Heart right ventricle (tissue), 16 donors: Measurements from ENCODE around the gene ZNF391. TPM values are rescaled to one million over a fixed set of nuclear protein-coding genes. Genes with fewer than 3 reads are reported as not detected.

Experiments
- ATAC-seq, 8 donors: fragments of 200-7000 bp; cut with Tn5 transposase; one replicate each; pipeline ENCODE4 v1.9.1; 2020; ENCODE audit warnings: mild to moderate bottlenecking in 8 of 8, moderate library complexity in 8 of 8, moderate number of reproducible peaks in 1 of 8
- DNase-seq, 2 donors: peaks; one replicate each; pipeline ENCODE4 v3.0.0-alpha.2; 2020
- H3K27ac ChIP-seq, 10 donors: fragments of 200-600 bp; sonication (generic) in 2 of 10; one replicate each; pipeline versions ENCODE4 v1.5.0 to v1.8.0; 2020 to 2022; ENCODE audit warnings: mild to moderate bottlenecking in 3 of 10
- H3K27me3 ChIP-seq, 7 donors: fragments of 200-600 bp; one replicate each; pipeline ENCODE4 v1.8.0; 2021 to 2022; ENCODE audit warnings: mild to moderate bottlenecking in 2 of 7
- H3K36me3 ChIP-seq, 9 donors: fragments of 200-600 bp; sonication (generic) in 1 of 9; one replicate each; pipeline versions ENCODE4 v1.5.0 to v1.8.0; 2020 to 2022; ENCODE audit warnings: mild to moderate bottlenecking in 2 of 9
- H3K4me1 ChIP-seq, 9 donors: fragments of 200-600 bp; sonication (generic) in 1 of 9; one replicate each; pipeline versions ENCODE4 v1.5.0 to v1.8.0; 2020 to 2022; ENCODE audit warnings: mild to moderate bottlenecking in 4 of 9
- H3K4me3 ChIP-seq, 10 donors: fragments of 200-600 bp; sonication (generic) in 2 of 10; one replicate each; pipeline versions ENCODE4 v1.5.0 to v1.8.0; 2020 to 2022; ENCODE audit warnings: mild to moderate bottlenecking in 7 of 10, moderate library complexity in 2 of 10
- H3K9me3 ChIP-seq, 11 donors: fragments of 200-600 bp in 10 of 11; sonication (generic) in 2 of 11; one replicate each; pipeline versions ENCODE4 v1.5.0 to v1.8.0; 2013 to 2022; ENCODE audit warnings: mild to moderate bottlenecking in 2 of 11, control low read depth in 1 of 11, moderate library complexity in 1 of 11
- CTCF ChIP-seq, 9 donors: fragments of 200-600 bp; sonication (generic) in 2 of 9; IDR thresholded peaks; one replicate each; pipeline versions ENCODE4 v1.5.0 to v1.8.0; 2021 to 2022; ENCODE audit warnings: antibody characterized with exemption in 9 of 9, mild to moderate bottlenecking in 5 of 9, moderate library complexity in 1 of 9
- WGBS, 2 donors: extraction: QIAGEN DNeasy Blood & Tissue Kit; methylation state at CpG; one replicate each; pipeline ENCODE4 v1.1.7; 2013; ENCODE audit warnings: inconsistent platforms in 1 of 2; 5-methylcytosine and 5-hydroxymethylcytosine counted together
- intact Hi-C, 10 donors: fragments of 100-400 bp; cut with DNase I; formaldehyde crosslinking; loops; one replicate each; pipeline versions ENCODE4 v1.11.1 to v1.14.2; 2022
- polyA plus RNA-seq, 2 donors: library from polyadenylated mRNA; stranded (reverse); fragments of 200-250 nt; gene quantifications; one replicate each; pipeline ENCODE4 v1.2.3, GENCODE V29; 2013
- total RNA-seq, 10 donors: library from RNA; stranded (reverse); fragmentation: NEBNext Ultra II Directional in 3 of 10; extraction: Animal tissue kit (Norgen Biotek cat#: 25700) in 3 of 10; gene quantifications; one replicate each; pipeline versions ENCODE4 v1.2.1 to v1.2.4, GENCODE V29; 2021 to 2023
- donor health status: Arrhythmogenic right ventricular cardiomyopathy.
- donor health status: ischemic (EF 13 %, LVEDD 7.1; RV severe dilation, severe dysfunction).
- donor health status: healthy with polysubstance abuse.
- donor health status: DM: no; HTN: yes; CAD: no.
- donor health status: DM: no; HTN: no; CAD: no.
- donor health status: ischemic (EF 25% LVEDD 6.9; RV normal size, moderate dysfunction).
- donor health status: ischemic (EF 25% LVEDD 5.7; RV mildly dilated, moderate dysfunction).
- donor health status: healthy.
- donor health status: DM: yes; HTN: yes; CAD: no.
- donor health status: Ischemic cardiomyopathy.
- donor health status: ischemic (EF 35%, LVEDD 5.7; RV mildly dilated, moderate dysfunction).
- donor health status: nonischemic (EF 11% LVEDD 7.7; RV severe dilation, severe dysfunction).
- donor health status: DM: yes; HTN: yes; CAD: no.
- donor health status: PGD.
- donor health status: ischemic (EF 29% LVEDD 5.4; RV normal size, mild dysfunction).
- donor health status: nonischemic (EF 23%, LVEDD 6.1; RV moderate dilation, normal function).

Gene ZNF391
- total and polyA plus RNA-seq, 12 donors = 0.46 to 1.8 (median 1.1) TPM

- no peaks in the 10 kb centered on the region for H3K36me3 ChIP-seq
- 83% methylated on average over 4 of the region's 4 CpGs for WGBS, 2 donors
- no peak overlapping the region for H3K4me3 ChIP-seq
- DNase-seq (no peak), ATAC-seq (no peak)
- intact Hi-C loops = no loop called here
- no peak overlapping the region for H3K27ac ChIP-seq
- no peak for TF ChIP-seq CTCF (IDR thresholded peaks at IDR 0.05)
- H3K4me1 ChIP-seq = no peaks in the 10 kb centered on the region
- H3K9me3 ChIP-seq = peaks cover 0 to 25% (median 0%) of the 10 kb centered on the region in 11 donors
- H3K27me3 ChIP-seq = peaks cover 0 to 5% (median 0%) of the 10 kb centered on the region in 7 donors
These were observed 37.6 kb downstream of the ZNF391 start for GRCh38 chr6:27426045-27426620.

GRCh38 chr6:27428502-27428901, 39.9 kb downstream of the ZNF391 start:
- Histone ChIP-seq H3K27ac (no peak overlapping the region), H3K9me3 (peaks cover 0 to 20% (median 0%) of the 10 kb centered on the region in 11 donors), H3K27me3 (no peaks in the 10 kb centered on the region), H3K4me3 (no peak overlapping the region), H3K36me3 (no peaks in the 10 kb centered on the region), H3K4me1 (no peaks in the 10 kb centered on the region)
- intact Hi-C loops = no loop called here
- TF ChIP-seq CTCF (IDR thresholded peaks at IDR 0.05) = no peak
- 85 to 86% methylated on average over 4 of the region's 4 CpGs for WGBS, 2 donors
- DNase-seq (no peak), ATAC-seq (no peak)

GRCh38 chr6:27428966-27429365, 40.4 kb downstream of the ZNF391 start:
- no peak for TF ChIP-seq CTCF (IDR thresholded peaks at IDR 0.05)
- DNase-seq = no peak
- Histone ChIP-seq H3K27me3 (no peaks in the 10 kb centered on the region), H3K4me3 (no peak overlapping the region), H3K36me3 (no peaks in the 10 kb centered on the region), H3K9me3 (peaks cover 0 to 24% (median 0%) of the 10 kb centered on the region in 11 donors), H3K4me1 (no peaks in the 10 kb centered on the region), H3K27ac (no peak overlapping the region)
- 86 to 89% methylated on average over 2 of the region's 2 CpGs for whole genome bisulfite sequencing, 2 donors
- no peak for ATAC-seq
- intact Hi-C loops = no loop called here

GRCh38 chr6:27433714-27434113, 45.2 kb downstream of the ZNF391 start:
- Histone ChIP-seq H3K36me3 (no peaks in the 10 kb centered on the region), H3K4me3 (no peak overlapping the region), H3K9me3 (peaks cover 0 to 59% (median 4%) of the 10 kb centered on the region in 11 donors), H3K4me1 (no peaks in the 10 kb centered on the region), H3K27ac (no peak overlapping the region), H3K27me3 (no peaks in the 10 kb centered on the region)
- DNase-seq = no peak
- intact Hi-C loops = no loop called here
- ATAC-seq = no peak
- 87 to 88% methylated on average over 1 of the region's 1 CpG for WGBS, 2 donors
- TF ChIP-seq CTCF (IDR thresholded peaks at IDR 0.05) = no peak
